Measurements from ENCODE around the gene RNF225.
"Not testable (repeated sequence)": the region's sequence is repeated elsewhere in the genome, so short reads cannot be mapped to it uniquely, and the experiment has no call there.

The RNF225 gene

DNA sequence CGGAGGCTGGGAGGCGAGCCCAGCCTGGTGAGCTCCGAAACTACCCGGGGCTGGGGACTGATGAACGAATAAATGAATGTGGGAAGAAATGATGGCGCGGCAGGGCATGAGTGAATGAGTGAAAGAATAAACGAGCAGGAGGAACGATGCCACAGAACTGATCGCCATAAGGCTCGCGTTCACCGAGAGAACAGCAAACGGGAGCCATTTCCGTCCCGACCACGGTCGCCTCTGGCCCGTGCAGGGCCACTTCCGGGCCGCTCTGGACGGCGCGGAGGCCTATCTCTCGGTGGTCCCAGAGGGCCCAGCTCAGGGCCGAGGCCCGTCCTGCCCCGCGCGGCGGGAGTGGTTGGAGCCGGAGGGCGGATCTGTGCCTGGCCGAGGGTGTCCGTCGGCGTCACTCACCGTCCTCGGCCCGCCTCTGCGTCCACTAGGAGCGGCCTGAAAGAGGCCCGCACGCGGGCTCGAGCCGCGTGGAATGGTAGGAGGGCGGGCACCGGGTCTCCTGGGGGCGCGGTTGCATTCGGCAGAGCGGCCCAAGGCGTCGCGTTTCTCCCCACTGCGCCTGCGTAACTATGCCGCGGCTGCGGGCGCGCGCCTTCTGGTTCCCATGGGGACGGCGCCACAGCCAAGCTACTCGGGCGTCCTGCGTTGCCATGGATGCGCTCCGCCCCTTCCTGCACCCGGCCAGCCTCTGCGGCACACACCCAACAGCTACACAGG lies 33.0 kb upstream of the RNF225 start, which contains the start of gene ZNF497:
Gene ZNF497 (minus strand): TSS at position 480 of the 723 bp plus-strand sequence. CDS start 5,116 bp downstream, outside the sequence.
- DNase-seq: peak; percentile 44 to 98 (median 93)

DNA sequence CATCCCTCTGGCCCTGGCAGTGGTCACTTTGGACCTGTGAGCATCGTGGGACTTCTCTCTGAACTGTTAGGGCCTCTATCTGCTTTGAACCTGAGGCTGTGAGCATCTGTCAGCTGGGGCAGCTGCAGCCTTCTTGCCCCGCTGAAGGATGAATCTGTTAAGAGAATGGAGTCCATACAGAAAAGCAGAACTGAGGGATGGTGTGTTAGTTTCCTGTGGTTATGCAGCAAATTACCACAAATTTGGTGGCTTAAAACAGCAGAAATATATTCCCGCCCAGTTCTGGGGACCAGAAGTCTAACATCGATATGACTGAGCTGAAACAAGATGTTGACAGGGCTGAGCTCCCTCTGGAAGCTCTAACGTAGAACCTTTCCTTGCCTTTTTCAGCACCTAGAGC lies 31.3 kb upstream of the RNF225 start:
- DNase-seq: no peak

DNA sequence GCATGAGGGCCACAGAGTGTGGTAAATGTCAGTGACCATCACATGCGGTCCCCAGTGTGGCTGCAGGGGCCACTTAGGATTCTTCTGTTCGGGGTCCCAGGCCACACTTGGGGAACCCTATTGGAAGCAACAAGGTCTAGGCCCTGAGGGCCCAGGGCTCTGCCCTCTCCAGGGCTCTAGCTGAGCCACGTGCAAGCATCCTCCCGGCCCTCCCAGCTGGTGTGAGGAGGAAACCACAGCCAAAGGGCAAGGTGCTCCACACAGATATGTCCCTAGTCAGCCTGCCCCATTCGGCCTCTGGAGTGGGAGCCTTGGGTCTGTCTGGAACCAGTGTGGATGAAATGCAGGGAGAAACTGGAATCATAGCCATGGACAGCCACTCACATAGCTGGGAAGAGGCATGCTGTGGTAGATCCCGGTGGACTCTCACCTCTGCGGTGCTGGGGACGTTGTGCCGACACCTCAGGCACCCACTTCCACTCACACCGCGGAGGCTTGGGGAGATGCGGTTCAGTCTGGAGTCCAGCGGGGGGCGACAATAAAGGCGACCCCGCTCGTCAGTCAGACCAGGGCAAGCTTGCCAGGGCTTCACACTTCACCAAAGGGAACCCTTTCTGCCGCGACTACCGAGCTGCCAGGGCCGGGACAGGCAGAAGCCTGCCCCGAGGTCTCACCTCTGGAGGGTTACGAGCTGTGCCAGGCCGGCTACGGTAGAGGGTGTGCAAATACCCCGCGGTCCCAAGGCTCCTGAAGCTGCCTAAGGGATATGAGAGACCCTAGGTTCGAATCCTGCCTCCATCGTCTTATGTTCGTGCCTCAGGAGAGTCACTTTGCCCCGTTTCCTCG lies 28.6 kb upstream of the RNF225 start:
- no peak for DNase-seq

DNA sequence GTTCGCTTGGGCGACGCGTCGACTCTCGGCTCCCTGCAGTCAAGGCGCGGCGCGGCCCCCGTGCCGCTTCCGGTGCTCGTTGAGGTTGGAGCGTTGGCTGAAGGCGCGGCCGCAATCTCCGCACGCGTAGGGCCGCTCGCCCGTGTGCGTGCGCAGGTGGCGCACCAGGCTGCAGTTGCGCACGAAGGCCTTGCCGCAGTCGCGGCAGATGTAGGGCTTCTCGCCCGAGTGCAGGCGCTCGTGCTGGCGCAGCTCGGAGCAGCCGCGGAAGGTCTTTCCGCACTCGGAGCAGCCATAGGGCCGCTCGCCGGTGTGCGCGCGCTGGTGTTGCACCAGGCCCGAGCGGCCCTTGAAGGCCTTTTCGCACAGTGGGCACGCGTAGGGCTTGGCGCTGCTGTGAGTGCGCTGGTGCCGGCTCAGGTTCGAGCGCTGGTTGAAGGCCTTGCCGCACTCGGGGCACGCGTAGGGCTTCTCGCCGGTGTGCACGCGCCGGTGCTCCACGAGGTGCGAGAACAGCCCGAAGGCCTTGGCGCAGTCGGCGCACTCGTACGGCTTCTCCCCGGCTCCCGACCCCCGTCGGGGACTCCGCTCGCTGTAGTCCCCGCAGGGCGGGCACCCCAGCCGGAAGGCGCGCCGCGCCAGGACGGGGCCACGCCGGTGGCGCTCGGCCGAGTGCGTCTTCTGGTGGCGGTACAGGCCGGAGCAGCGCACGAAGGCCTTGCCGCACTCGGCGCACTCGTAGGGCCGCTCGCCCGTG lies 27.6 kb upstream of the RNF225 start:
- no peak for DNase-seq

DNA sequence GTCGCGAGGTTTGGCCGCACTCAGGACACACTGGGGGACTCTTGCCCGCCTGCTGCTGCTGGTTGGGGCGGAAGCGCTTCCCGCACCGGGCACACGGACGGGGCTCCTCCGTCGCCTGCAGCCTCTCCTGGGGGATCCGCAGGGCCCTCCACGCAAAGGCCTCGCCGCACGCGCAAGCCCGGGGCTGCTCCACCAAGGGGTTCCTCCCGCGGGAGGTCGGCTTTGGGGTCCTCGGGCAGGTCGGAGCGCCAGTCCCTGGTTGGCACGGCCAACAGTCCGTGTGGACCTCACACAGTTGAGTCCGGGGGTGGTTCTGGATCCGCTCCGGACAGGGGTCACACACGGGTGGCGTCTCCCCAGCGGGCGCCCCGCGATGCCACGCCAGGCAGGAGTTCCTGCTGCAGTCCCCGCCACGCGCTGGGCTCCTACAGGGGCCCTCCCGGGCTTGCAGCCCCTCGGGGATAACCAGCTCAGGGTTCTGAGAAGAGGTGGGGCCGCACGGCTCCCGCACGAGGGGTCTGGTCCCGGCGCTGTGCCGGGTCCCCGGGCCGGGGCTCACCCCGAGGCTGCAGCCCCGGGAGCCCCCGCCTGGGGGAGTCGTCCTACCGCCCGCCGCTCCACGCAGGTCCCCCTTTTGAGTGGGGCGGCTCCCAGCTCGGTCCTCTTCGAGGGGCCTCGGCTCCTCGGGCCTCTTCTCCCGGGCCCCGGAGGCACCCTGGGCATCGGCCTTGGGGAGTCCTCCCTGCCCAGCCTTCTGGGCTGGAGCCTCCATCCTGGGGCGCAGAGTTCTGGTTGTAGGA lies 26.7 kb upstream of the RNF225 start:
- DNase-seq: no peak

DNA sequence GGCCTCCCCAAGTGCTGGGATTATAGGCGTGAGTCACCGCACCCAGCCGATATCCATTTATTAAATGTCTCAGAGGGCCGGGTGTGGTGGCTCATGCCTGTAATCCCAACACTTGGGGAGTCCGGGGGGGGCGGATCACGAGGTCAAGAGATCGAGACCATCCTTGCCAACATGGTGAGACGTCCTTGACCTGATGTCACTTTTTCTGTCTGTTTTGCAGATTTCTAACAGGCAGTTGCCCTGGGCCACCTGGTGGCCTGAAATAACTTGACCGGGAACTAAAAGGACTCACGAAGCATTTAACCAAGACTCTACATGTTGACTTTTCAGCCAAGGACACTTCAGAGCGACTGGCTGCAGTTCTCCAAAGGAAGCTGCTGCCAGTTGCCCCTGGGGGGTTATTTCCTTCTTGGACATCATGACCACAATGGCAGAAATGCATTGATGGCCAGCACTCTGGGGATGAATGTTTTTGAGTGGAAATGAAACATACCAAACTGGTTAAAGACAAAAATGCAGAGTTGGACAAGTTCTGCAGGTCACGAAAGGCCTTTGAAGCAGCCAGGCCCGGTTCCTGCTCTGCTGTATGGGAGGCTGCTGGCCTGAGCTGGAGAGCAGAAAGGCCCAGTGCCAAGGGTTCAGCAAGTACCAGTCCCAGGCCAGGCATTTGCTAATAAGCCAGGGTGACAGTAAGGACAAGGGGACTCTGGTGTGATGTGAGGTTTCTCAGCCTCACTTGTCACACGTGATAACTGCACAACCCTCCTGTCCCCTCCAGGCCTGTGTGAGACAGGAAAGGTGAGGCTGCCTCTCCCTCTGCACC lies 22.9 kb upstream of the RNF225 start:
- peak in 4 of 14 donors; percentile 11 to 39 (median 20) for DNase-seq

DNA sequence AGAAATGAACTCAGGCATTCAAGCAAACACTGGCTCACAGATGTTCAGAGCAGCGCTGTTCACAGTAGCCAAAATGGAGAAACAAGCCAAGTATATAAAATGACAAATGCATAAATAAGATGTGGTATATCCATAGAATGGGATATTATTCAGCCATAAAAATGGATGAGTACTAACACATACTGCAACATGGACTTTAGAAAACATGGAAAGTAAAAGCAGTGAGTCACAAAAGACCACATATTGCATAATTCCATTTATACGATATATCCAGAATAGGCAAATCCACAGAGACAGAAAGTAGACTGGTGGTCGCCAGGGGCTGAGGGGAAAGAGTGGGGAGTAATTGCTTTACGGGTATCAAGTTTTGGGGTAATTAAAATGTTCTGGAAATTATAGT lies 21.3 kb upstream of the RNF225 start:
- DNase-seq: no peak

DNA sequence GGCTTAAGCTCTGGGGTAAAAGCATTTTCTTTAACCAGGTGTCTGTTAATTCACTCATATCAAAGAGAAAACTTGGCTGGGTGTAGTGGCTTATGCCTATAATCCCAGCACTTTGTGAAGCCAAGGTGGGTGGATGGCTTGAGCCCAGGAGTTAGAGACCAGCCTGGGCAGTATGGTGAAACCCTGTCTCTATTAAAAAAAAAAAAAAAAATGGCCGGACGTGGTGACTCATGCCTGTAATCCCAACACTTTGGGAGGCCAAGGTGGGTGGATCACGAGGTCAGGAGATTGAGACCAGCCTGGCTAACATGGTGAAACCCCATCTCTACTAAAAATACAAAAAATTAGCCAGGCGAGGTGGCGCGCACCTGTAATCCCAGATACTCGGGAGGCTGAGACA lies 18.7 kb upstream of the RNF225 start:
- not testable (repeated sequence) for DNase-seq

DNA sequence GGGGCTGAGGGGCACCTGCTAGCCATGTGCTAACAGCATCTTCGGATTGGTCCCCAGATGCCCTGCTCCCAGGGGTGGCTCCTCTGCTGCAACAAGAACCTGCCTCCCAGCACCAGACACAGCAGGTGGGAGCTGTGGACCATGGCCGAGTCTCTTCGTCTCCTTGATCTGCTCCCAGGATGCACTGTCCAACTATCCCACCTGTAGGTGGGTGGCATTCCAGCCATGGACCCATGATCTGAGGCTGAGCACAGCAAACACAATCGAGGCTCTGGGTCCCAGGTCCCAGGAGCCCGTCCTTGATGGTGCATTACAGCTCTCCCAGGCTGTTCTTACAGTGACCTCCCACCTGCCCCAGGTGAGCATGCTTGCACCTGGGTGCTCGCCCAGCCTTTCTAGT lies 16.2 kb upstream of the RNF225 start:
- no peak for DNase-seq

DNA sequence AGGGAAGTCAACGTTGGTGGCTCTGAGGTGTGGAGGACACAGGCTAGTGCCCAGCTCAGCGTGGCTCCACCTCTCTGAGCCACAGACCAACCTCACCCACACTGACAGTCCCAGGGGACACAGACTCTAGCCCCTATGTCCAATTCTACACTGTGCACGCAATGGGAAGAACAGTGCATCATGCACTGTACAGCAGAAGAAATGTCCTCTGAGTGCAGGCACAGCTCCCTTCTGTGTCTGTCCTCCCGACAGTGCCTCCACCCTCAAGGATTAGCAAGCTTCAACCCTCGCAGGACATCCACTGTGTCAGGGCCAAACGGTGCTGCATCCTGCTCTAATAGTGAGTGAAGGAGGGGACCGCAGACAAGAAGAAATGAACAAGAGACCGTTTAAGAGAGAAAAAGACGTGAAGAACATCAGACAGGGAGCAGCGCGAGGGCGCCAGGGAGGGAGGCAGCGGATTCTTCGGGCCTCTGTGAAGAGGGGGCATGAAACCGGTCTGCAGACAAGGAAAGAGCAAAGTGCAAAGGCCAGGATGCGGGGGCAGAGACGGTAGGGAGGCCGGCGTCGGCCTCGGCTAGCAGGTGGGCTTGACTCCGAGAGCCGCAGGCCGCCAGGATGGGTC lies 15.3 kb upstream of the RNF225 start:
- no peak for DNase-seq

DNA sequence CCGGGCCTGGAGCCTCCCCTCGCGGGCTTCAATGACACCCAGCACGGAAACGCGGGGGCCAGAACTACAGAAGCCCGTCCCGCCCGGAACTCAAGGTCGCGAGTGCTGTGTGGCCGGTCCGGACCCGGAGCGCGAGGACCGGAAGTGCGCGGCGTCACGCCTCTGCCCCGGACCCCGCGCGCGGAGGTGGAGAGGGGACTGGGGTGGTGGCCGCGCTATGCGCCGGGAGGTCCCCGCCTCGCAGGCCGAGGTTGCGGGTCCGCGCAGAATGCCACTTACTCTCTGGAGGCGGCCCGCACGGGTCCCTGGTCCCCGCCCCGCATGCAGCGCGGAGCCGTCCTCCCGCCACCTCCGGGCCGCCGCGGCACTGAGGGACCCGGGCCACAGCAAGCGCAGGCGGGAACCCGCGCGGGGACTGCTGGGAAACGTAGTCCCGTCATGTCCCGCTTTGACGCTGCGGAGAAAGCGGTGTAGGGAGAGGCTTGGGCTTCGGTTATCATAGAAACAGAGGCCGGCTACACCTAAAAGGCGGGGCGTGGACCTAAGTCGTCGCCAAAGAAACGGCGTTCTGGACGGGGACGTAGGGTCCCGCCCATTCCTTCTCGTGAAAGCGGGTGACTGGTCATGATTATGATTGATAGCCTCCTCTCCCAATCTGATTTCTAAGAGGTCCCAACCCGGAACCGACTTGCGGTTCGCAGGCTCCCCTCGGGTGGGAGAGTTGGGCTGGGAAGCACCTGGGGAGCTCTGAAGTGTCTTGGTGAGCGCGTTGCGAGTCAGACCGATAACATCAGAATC lies 14.6 kb upstream of the RNF225 start, which contains the start of gene ZNF837:
Gene ZNF837 (minus strand): TSS at position 369 of the 798 bp plus-strand sequence. CDS start 11,698 bp downstream, outside the sequence.
- peak; percentile 73 to 100 (median 96) for DNase-seq

DNA sequence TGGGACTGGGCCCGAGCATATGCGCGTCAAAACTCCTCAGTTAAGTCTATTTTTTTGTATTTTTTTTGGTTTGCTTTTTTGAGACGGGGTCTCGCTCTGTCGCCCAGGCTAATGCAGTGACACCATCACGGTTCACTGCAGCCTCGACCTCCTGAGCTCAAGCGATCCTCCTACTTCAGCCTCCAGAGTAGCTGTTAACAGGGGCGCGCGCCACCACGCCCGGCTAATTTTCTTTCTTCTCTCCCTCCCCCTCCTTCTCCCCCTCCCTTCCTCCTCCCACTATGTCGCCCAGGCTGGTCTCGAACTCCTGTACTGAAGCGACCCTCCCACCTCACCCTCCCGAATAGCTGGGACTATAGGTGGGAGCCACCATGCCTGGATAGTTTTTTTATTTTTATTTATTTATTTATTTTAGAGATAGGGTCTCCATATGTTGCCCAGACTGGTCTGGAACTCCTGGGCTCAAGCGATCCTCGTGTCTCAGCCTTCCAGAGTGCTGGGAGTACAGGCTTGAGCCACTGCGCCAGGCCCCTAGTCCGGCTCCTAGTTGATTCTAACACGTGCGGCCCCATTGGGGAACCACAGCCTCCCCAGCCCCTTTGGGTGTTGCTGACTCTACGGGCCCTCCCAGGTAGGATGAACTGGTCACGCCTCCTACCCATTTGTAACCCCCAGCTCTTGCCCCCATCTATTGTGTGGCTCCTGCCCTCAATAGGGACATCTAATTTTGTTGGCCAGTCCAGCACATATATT lies 13.8 kb upstream of the RNF225 start:
- DNase-seq: no peak

DNA sequence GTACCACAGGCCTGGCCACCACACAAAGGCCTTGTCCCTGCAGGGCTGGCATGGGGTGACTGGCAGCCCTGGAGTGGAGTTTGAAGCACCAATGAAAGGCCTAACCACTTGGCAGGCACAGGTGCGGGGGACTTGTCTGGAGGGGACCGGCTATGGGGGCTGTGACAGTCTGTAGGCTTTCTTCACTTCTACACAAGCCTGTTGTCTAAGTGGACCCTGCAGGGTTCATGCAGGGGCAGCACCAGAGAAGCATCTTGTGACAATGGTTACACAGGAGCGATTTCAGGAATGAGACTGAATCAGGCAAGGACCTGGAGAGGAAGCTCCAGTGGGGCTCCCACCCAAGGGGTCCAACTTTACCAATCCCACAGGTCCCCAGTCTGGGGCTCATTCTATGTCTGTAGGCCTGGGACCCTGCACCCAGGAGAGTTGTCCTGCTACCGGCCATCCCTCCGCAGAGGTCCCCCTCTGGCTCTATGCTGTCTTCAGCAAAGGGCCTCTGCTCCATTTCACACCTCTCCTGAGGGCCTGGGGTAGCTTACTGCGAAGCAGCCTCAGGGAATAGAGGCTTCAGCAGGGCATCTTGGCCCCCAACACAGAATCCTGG lies 12.4 kb upstream of the RNF225 start:
- DNase-seq: no peak

DNA sequence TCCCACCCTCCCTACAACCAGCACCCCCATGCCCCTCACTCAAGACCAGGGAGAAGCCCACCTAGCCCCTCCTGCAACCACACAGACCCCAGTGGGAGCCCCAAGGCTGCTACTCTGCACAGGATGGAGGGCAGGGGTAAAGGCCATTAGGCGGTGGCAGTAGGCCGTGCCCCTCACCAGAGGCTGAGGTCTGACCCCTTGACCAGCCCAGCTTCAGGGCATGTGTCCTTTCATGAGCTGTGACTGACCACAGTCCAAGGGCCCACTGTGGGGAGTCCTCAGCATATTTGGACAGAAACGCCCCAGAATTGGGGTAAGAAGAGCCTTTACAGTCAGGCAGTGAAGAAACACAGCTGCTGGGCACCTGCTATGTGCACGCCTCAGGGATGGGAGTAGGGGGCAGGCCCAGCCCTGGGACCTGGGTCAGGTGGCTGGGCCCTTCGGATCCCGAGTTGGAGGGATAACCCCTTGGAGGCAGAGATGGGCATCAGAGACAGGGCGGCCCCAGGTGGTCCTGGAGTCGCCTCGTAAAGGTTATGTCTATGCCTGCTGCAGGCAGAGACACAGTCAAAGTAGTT lies 10.1 kb upstream of the RNF225 start:
- no peak for DNase-seq

DNA sequence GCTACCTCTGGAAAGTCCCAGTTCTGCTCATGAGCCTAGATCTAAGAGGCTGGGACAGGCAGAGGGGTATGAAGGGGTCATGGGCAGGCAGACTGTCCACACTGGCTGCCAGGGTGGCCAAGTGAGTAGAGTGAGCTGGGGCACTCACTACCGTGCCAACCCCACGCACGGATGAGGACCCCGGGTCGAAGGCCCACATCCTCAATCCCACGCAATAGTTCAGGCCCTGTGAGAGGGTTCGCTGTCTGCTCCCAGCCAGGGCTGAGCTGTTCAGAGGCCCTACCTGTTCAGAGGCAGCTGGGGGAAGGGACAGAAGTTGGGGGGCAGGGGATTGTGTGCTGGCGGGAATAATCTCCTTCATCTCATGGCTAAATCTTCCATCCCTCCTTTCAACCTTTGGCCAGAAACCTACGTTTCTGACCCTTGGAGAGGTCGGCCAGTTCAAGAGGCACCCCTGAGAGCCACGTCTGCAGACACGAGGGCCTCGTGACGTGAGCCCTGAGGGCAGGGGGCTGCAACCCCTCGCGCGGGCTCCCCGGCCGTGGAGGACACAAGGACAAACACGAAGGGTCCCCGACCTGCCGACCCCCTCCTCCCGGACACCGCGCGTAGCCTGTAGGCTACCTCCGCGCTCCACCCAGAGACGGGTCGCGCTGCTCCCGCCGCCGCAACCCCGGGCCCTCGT lies 9.4 kb upstream of the RNF225 start:
- no peak for DNase-seq

DNA sequence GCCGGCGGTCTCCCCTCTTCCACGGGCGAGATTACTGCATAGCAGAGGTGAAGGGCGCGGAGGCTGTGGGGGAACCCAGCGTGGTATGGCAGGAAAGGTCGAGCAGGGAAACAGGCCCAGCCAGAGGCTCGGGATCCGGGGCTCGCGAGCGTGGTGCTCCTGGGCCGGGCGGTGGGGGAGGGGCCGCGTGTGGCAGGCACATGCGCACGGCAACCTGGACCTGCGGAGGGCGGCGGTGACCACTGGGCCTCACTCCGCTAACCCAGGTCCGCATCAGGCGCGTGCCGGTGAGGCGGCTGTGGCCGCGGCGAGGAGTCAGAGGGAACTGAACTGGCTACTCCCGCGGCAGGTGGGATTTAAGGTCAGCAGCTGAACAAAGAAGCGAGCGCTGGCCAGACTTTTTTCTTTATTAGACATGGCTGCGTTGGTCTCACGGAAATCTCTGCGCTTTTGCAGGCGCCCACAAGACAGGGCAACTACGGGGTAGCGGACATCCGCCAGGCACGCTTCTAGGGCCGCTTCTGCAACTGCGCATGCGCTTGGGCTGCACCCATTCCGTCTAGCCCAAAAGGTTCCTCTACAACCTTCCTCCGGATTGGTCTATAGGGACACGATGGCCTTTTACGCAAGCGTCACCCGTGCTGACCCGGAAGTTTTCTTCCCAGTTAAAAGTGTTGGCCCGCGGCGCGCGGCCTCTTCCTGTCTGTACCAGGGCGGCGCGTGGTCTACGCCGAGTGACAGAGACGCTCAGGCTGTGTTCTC lies 8.7 kb upstream of the RNF225 start, which contains the start of gene RPS5:
Gene RPS5 (plus strand): TSS at position 694 of the 762 bp plus-strand sequence. CDS start 869 bp downstream, outside the sequence.
- peak; percentile 49 to 97 (median 94) for DNase-seq
